ENCODE measurements around the gene MED10. TPM values are rescaled to one million over a fixed set of nuclear protein-coding genes. Genes with fewer than 3 reads are reported as not detected.

Gene MED10
- total and polyA plus RNA-seq, 4 donors, result 18.9 to 34.3 (median 31.4) TPM

- no peaks in the 10 kb centered on the region for H3K4me1 ChIP-seq (ENCODE audit: control insufficient read depth in 5 of 5, insufficient read depth in 5 of 5, low read length in 5 of 5)
- H3K9me3 ChIP-seq (ENCODE audit: control insufficient read depth in 4 of 4, insufficient read depth in 3 of 4, low read length in 3 of 4), result peaks cover 0 to 2% (median 0%) of the 10 kb centered on the region in 4 donors
- no peak overlapping the region for H3K27ac ChIP-seq (ENCODE audit: low read depth in 1 of 2, low read length in 1 of 2)
- no peak overlapping the region for H3K4me3 ChIP-seq
- peaks cover 0 to 8% (median 0%) of the 10 kb centered on the region in 4 donors for H3K36me3 ChIP-seq (ENCODE audit: control insufficient read depth in 4 of 4, insufficient read depth in 4 of 4, low read length in 4 of 4)
- TF ChIP-seq CTCF (IDR thresholded peaks at IDR 0.05; ENCODE audit: control extremely low read depth, extremely low read depth), result no peak
- WGBS, 2 donors, result 95 to 96% methylated on average over 4 of the region's 4 CpGs
- DNase-seq (no peak), ATAC-seq (ENCODE audit: insufficient read depth, low FRiP score) (no peak)
- no peak overlapping the region for H3K9ac ChIP-seq (ENCODE audit: insufficient read depth in 1 of 2, low read length in 2 of 2)
- no peaks in the 10 kb centered on the region for H3K27me3 ChIP-seq (ENCODE audit: control insufficient read depth in 3 of 3, insufficient read depth in 3 of 3, low read length in 2 of 3)
Measured at GRCh38 chr5:6338871-6339270, 39.5 kb downstream of the MED10 start.

GRCh38 chr5:6338135-6338534 lies 40.2 kb downstream of the MED10 start:
- H3K4me1 ChIP-seq (ENCODE audit: control insufficient read depth in 5 of 5, insufficient read depth in 5 of 5, low read length in 5 of 5), result no peaks in the 10 kb centered on the region
- ATAC-seq (ENCODE audit: insufficient read depth, low FRiP score), result no peak
- TF ChIP-seq CTCF (IDR thresholded peaks at IDR 0.05; ENCODE audit: control extremely low read depth, extremely low read depth), result no peak
- peaks cover 0 to 8% (median 0%) of the 10 kb centered on the region in 4 donors for H3K36me3 ChIP-seq (ENCODE audit: control insufficient read depth in 4 of 4, insufficient read depth in 4 of 4, low read length in 4 of 4)
- H3K9me3 ChIP-seq (ENCODE audit: control insufficient read depth in 4 of 4, insufficient read depth in 3 of 4, low read length in 3 of 4), result peaks cover 0 to 2% (median 0%) of the 10 kb centered on the region in 4 donors
- no peak overlapping the region for H3K4me3 ChIP-seq
- WGBS, 2 donors, result 91 to 93% methylated on average over 3 of the region's 3 CpGs
- no peak for DNase-seq
- H3K9ac ChIP-seq (ENCODE audit: insufficient read depth in 1 of 2, low read length in 2 of 2), result no peak overlapping the region
- H3K27ac ChIP-seq (ENCODE audit: low read depth in 1 of 2, low read length in 1 of 2), result no peak overlapping the region
- no peaks in the 10 kb centered on the region for H3K27me3 ChIP-seq (ENCODE audit: control insufficient read depth in 3 of 3, insufficient read depth in 3 of 3, low read length in 2 of 3)

GRCh38 chr5:6333182-6333905 lies 45.0 kb downstream of the MED10 start:
- 92 to 94% methylated on average over 5 of the region's 5 CpGs for WGBS, 2 donors
- no peak overlapping the region for H3K4me3 ChIP-seq
- no peak for TF ChIP-seq CTCF (IDR thresholded peaks at IDR 0.05; ENCODE audit: control extremely low read depth, extremely low read depth)

More at GRCh38 chr5:6333182-6333905, 45.0 kb downstream of the MED10 start:
- Histone ChIP-seq H3K4me1 (ENCODE audit: control insufficient read depth in 5 of 5, insufficient read depth in 5 of 5, low read length in 5 of 5) (no peaks in the 10 kb centered on the region), H3K9ac (ENCODE audit: insufficient read depth in 1 of 2, low read length in 2 of 2) (no peak overlapping the region), H3K9me3 (ENCODE audit: control insufficient read depth in 4 of 4, insufficient read depth in 3 of 4, low read length in 3 of 4) (peaks cover 0 to 11% (median 0%) of the 10 kb centered on the region in 4 donors), H3K36me3 (ENCODE audit: control insufficient read depth in 4 of 4, insufficient read depth in 4 of 4, low read length in 4 of 4) (peaks cover 0 to 3% (median 0%) of the 10 kb centered on the region in 4 donors), H3K27ac (ENCODE audit: low read depth in 1 of 2, low read length in 1 of 2) (no peak overlapping the region), H3K27me3 (ENCODE audit: control insufficient read depth in 3 of 3, insufficient read depth in 3 of 3, low read length in 2 of 3) (no peaks in the 10 kb centered on the region)
- no peak for ATAC-seq (ENCODE audit: insufficient read depth, low FRiP score)
- no peak for DNase-seq
